SK-N-SH treated with all-trans-retinoic acid at 6 μM for 48 hours (cell line): ENCODE data around the gene TOM1L1.
"Not testable (repeated sequence)": the region's sequence is repeated elsewhere in the genome, so short reads cannot be mapped to it uniquely, and the experiment has no call there.

ENCODE experiments used
- RARB ChIP-seq: fragments of 250-450 bp; sonication (Bioruptor Pico); IDR thresholded peaks from 2 replicates; pipeline ENCODE4 v1.8.0; 2021; ENCODE audit warnings: mild to moderate bottlenecking, moderate library complexity
- SNAI2 ChIP-seq: fragments of 250-450 bp; sonication (Bioruptor Pico); IDR thresholded peaks from 2 replicates; pipeline ENCODE4 v1.5.0; 2020; ENCODE audit warnings: mild to moderate bottlenecking, moderate library complexity
- TOX ChIP-seq: fragments of 250-450 bp; sonication (Bioruptor Pico); IDR thresholded peaks from 2 replicates; pipeline ENCODE4 v1.8.0; 2021; ENCODE audit warnings: mild to moderate bottlenecking, moderate library complexity, borderline replicate concordance
- TSHZ2 ChIP-seq: fragments of 250-450 bp; sonication (Bioruptor Pico); IDR thresholded peaks from 2 replicates; pipeline ENCODE4 v1.5.0; 2020; ENCODE audit warnings: mild to moderate bottlenecking, moderate library complexity
- TF ChIP-seq, protein P1 (sequence below): fragments of 250-450 bp; sonication (Bioruptor Pico); IDR thresholded peaks from 2 replicates; pipeline ENCODE4 v1.5.1; 2021; ENCODE audit warnings: mild to moderate bottlenecking, moderate library complexity
- TF ChIP-seq, protein P2 (sequence below): fragments of 250-450 bp; sonication (Bioruptor Pico); IDR thresholded peaks from 2 replicates; pipeline ENCODE4 v1.8.0; 2020; ENCODE audit warnings: mild to moderate bottlenecking, moderate library complexity, borderline replicate concordance

DNA sequence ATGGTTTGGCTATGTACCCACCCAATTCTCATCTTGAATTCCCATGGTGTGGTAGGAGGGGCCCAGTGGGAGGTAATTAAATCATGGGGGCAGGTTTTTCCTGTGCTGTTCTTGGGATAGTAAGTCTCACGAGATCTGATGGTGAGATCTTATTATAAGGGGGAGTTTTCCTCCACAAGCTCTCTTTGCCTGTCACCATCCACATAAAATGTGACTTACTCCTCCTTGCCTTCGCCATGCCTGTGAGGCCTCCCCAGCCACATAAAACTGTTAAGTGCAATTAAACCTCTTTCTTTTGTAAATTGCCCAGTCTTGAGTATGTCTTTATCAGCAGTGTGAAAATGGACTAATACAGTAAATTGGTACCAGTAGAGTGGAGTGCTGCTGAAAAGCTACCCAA, 24.7 kb upstream of the TOM1L1 start:
- not testable (repeated sequence) for TF ChIP-seq SNAI2, TSHZ2, RARB, TOX (CRISPR knock-in tag)
- TF ChIP-seq, protein P1, sequence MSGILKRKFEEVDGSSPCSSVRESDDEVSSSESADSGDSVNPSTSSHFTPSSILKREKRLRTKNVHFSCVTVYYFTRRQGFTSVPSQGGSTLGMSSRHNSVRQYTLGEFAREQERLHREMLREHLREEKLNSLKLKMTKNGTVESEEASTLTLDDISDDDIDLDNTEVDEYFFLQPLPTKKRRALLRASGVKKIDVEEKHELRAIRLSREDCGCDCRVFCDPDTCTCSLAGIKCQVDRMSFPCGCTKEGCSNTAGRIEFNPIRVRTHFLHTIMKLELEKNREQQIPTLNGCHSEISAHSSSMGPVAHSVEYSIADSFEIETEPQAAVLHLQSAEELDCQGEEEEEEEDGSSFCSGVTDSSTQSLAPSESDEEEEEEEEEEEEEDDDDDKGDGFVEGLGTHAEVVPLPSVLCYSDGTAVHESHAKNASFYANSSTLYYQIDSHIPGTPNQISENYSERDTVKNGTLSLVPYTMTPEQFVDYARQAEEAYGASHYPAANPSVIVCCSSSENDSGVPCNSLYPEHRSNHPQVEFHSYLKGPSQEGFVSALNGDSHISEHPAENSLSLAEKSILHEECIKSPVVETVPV (CRISPR knock-in tag) = not testable (repeated sequence)
- TF ChIP-seq, protein P2, sequence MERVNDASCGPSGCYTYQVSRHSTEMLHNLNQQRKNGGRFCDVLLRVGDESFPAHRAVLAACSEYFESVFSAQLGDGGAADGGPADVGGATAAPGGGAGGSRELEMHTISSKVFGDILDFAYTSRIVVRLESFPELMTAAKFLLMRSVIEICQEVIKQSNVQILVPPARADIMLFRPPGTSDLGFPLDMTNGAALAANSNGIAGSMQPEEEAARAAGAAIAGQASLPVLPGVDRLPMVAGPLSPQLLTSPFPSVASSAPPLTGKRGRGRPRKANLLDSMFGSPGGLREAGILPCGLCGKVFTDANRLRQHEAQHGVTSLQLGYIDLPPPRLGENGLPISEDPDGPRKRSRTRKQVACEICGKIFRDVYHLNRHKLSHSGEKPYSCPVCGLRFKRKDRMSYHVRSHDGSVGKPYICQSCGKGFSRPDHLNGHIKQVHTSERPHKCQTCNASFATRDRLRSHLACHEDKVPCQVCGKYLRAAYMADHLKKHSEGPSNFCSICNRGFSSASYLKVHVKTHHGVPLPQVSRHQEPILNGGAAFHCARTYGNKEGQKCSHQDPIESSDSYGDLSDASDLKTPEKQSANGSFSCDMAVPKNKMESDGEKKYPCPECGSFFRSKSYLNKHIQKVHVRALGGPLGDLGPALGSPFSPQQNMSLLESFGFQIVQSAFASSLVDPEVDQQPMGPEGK = not testable (repeated sequence)
